ENCODE results near the gene ERCC8.
"Not testable (repeated sequence)": the region's sequence is repeated elsewhere in the genome, so short reads cannot be mapped to it uniquely, and the experiment has no call there.

ERCC8 gene

GRCh38 chr5:60916646-60917045 lies 28.2 kb downstream of the ERCC8 start:
- DNase-seq: no peak

GRCh38 chr5:60903356-60903755 lies 41.5 kb downstream of the ERCC8 start:
- DNase-seq: no peak

DNA sequence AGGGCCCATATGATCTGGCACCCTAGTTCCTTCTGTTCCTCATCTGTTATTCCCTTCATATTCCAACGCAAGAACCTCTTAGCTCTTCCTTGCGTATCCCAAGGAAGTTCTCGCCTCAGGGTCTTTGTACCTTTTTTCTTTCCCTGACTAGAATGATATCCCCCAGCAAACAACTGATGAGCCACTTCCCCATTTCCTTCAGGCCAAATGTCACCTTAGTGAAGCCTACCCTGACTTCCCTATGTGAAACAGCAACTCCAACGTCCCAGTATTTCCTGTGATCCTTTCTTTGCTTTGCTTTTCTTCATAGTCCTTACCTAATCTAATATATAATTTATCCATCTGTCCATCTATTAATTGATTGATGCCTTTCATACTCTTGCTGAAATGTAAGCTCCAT lies 47.9 kb downstream of the ERCC8 start:
- no peak for DNase-seq

GRCh38 chr5:60893521-60893920 lies 51.3 kb downstream of the ERCC8 start:
- no peak for DNase-seq

DNA sequence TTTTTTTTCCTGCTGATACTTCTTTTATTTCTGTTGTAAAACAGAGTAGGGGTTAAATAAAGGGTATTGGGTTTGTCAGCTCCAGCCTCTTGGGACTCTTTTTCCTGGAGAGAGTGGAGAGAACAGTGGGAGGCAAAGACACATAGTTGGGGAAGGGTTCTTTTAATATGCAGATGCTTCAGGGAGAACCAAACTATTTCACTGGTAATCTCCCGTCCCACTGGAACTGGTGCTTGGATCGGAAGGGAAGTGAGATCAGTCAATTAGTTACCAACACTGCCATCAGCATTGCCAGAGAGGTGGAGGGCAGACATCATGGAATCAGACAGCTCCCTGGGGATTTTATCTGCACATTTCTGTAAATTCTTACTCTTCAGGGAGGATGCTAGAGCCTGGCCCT lies 53.2 kb downstream of the ERCC8 start:
- no peak for DNase-seq

- DNase-seq: no peak
These were observed 56.4 kb downstream of the ERCC8 start for GRCh38 chr5:60888359-60889061.

DNA sequence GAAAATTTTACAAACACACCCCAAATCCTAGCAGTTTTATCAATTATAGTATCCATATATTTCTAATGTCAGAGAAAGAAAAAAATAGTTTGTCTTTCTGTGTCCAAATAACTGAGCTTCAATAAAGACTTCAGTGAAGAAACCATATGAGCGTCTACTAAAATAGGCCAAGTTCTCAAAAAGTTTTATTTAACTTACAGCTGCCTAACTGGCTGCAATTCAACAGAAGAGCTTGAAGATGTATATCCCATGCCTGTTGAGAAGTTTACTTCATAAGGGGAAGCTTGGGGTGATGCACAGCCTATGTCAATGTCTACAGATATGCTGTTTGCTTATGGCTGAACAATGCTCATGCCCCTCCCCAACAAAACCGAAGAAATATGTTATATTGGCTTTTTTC lies 57.1 kb downstream of the ERCC8 start:
- no peak for DNase-seq

DNA sequence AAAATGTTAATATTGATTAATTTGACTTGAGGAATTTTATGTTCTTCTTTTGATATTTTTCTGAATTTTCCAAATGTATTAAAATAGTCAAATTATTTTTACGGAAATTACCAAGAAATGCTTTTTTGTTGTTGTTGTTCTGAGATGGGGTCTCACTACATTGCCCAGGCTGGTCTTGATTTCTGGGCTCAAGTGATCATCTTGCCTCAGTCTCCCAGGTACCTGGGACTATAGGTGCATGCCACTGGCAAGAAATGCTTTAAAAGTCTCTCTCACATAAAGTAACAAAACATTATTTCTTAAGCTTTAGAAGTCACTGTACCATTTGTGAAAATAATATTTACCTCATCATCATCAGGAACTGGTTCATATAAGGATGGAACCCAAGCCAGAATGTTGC lies 57.8 kb downstream of the ERCC8 start:
- DNase-seq: no peak

DNA sequence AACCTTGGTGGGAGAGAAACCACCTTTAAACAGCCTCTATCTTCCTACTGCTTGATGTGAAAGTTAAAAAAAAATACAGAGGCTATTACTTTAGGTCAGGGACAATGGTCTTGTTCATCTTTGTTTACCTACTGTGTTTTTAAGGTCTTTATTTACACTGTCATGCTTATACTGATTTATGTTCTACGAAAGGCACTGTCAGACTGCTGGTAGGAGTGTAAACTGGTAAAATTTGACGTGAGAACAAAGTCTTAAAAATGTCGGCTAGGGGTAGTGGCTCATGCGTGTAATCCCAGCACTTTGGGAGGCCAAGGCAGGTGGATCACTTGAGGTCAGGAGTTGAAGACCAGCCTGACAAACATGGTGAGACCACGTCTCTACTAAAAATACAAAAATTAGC lies 58.7 kb downstream of the ERCC8 start:
- no peak for DNase-seq

DNA sequence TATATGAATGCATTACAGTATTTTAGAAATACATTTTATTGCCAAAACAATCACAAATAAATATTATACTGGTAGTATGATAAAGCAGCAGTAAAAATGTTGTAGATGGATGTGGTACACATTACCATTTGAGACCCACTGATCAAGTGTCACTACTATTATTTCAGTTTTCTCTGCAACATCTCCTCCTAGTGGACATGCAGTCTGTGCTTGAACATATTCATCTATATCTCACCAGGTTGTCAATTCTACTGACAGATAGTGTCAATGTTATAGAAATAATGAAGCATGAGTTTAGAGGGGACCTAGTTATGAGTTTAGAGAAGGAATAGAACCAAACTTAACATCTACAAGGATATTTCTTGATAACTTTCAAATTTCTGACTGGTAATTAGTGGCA lies 61.6 kb downstream of the ERCC8 start:
- DNase-seq: no peak

- DNase-seq: no peak
These were observed 72.0 kb downstream of the ERCC8 start for GRCh38 chr5:60872892-60873291.

DNA sequence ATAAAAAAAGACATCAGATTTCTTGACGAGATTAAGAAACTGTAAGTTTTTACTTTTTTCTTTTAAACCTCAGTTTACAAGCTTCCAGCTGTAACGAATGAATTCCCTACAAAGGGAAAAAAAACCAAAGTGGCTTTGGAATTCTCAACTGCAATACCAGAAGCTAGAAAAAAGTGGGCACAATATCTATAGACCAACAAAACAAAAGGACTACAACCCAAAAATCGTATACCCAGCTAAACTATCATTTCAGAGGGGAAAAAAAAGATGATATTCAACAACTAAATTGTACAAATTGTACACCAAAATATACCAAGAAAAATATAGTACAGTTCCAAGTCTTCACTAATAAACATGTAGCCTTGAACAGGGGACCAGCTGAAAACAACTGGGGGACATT lies 74.0 kb downstream of the ERCC8 start:
- DNase-seq: no peak

- DNase-seq: not testable (repeated sequence)
These were observed 84.3 kb downstream of the ERCC8 start for GRCh38 chr5:60860572-60860971.

DNA sequence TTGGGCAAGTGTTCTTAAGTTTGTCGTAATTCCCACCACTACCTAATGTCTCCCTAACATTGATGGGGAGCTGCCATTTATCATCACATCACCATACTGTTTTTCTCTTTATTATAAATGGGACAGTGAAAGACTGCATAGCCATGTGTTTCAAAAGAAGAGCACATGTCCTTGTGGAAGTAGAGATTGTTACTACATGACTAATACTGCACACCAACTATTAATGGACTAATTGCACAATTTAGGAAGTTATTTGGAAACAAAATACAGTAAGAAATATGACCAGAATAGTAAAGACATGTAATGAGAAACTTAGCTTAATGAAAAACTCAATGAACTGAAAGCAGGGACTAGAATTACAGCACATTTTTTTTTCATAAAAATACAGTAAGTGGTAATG lies 88.8 kb downstream of the ERCC8 start:
- no peak for DNase-seq

DNA sequence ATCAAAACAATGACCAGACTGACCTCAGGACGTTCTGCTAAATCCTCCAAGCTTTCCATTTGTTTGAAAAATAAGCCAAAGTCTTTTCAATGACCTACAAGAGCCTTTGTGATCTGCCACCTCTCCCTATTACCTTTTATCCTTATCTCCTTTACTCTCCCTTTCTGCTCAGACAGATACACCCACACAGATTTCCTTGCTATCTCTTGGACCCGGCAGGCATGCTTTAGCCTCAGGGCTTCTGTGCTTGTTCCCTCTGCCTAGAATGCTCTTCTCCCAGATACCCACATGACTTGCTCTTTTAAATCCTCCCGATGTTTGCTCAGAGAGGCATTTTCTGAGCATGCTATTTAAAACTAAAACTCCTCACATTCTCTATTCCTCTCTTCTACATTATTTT lies 91.9 kb downstream of the ERCC8 start:
- DNase-seq: no peak

DNA sequence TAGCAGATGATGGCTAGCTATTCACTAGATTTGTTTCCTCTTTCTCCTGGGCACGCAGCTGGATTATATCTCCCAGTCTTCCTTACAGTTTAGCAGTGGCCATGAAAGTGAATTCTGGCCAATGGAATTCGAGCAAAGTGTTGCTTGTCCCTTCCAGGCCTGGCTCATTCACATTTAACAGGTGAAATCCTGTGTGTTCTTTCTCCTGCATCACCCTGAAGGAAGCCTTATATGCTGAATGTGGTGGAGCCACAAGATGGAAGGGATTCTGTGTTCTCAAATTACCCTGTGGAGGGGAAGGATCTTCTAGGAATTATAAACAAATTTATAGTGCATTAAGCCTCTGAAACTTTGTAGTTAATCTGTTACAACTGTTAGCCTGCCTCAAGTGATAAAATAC lies 92.6 kb downstream of the ERCC8 start:
- DNase-seq: no peak

DNA sequence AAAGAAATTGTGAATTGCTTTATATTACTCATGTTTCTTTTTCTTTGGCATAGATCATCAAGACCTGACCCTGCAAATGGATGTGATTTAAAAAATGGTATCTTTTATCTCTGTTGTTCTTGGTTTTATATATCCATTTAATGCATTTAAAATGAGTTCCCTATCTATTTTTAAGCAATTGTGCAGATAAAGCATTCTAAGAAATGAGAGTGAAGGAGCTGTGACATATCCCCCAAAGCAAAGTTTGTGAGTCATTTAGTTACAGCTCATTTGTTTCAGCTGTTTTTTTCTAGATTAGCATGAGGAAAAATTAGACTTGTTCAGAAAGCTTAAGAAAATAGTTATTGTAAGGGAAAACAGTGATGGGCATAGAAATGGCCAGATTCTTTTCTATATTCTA lies 93.2 kb downstream of the ERCC8 start:
- no peak for DNase-seq

DNA sequence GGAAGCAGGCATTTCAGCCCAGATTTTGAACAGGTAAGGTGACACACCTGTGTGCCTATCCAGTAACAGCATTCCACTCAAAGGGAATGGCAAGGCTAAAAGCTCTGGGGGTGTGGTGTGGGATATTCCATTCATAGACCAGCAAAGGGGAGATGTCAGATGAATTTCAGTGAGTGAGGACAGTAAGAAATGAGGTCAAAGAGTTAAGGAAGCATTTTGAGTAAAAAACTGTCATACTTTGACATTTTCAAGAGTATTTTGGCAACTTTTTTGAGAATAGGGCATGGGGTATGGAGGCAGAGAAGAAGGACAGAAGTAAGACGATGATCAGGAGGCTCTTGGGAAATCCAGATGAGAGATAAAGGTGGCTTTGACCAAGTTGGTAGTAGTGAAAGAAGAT lies 98.6 kb downstream of the ERCC8 start:
- no peak for DNase-seq

DNA sequence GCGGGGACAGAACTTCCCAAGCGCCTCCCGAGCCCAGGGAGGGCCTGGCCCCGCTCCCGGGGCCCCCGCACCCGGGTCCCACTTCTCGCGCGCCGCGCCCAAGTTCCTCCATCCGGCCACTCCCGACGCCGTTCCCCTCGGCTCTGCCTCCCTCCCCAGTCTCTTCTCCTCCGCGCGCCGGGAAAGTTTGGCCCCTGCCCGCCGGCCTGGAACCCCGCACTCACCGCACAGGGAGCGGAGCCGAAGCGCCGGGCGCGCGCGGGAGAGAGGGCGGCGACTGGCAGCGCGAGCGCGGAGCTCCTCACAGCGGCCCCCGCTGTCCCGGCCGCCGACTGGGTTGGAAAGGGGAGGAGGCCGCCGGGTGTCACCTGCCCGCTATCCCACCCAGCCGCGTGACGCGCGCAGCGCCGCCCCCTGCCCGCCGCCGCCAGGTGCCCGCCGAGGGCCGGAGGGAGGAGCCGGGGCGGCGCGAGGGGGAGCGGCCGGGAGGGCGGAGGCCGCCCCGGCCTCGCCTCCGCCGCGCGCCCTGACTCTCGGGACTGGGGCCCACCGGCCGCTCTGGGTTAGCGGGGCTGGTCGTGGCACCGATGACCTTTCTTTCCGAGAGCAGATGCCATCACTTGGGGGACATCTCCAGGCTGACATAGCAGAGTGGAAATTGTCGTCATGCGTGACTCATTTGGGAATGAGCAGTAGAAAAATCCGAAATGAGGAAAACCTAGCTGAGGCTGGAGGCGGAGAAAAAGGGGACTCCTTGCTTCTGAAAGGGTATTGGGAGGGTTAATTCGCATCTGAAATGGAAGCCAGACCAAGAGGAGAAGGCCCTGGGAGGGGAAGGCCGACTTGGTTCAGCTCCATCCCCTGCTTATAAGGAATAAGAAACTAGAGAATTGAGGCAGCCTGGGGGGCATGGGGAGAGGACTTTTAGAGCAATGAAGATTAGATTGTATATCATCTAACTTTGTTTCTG lies 100.6 kb downstream of the ERCC8 start, which contains the start of gene ELOVL7:
Gene ELOVL7, minus strand, starts transcription at position 334 of the 970 bp plus-strand sequence. CDS start 56,872 bp downstream, outside the sequence.
- peak; percentile 16 for DNase-seq

DNA sequence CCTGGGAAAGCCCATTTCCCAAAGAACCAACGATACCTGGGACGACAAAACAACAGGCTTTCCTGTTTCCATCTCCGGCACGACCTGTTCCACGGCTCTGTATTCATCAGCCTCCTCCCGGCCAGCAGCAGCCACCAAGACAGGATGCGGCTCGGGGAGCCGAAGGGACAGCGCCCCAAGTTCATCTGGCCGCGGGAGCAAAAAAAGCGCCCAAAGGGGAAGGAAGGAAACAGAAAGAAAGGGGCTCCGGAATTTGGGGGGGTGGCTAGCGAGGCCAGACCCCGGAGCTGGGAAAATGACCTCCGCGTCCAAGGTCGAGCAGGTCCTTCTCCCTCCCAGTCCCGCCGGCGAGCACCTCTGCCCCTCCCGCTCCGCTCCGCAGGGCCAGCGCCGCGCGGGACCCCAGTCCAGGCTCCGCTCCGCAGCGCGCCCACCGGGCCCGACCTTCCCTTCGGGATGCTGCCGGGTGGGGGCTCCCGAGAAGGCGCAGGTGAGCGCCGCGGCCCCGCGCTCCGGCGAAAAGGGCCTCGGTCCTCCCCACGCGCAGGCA lies 101.4 kb downstream of the ERCC8 start:
- no peak for DNase-seq

- DNase-seq: no peak
These were observed 101.9 kb downstream of the ERCC8 start for GRCh38 chr5:60842871-60843385.

GRCh38 chr5:60841361-60841760 lies 103.5 kb downstream of the ERCC8 start:
- DNase-seq: no peak

DNA sequence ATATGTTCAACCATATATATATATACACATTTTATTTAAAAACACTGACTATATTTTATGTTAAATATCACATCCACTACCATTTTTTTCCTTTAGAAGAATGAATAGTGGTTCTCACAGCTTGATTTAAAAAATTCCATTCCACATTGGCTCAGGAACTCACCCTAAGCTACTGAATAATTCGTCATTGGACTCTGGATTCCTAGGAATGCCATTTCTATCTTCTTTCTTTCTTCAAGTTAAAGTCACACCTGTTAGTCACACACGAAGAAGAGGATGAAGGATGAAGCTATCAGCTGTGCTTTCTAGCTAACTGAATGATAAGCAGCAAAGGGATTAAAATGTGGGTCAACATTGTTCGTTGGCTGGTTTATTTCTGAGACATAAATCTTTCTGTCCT lies 108.7 kb downstream of the ERCC8 start:
- no peak for DNase-seq

DNA sequence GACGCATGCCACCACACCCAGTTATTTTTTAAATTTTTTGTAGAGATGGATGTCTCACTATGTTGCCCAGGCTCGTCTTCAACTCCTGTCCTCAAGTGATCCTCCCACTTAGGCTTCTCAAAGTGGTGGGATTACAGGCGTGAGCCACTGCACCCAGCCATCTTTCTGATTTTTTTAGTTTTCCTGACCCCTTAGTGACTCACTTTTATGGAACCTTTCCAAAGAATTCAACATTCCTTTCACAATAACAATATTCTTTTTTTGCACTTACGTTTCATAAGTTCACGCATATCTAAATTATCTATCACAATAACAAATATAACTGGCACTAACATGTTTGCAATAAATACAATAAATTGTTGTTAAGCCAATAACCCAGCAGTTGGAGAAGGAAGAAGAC lies 109.3 kb downstream of the ERCC8 start:
- DNase-seq: no peak
